IPS-18c (cell line): ENCODE data around the gene GYG1.

Source experiments
- H3K4me3 ChIP-seq: 2 replicates; pipeline ENCODE4 v1.7.0; 2013; ENCODE audit warnings: low read depth, mild to moderate bottlenecking, low read length, moderate library complexity; ENCODE audit not compliant: insufficient read depth
- H3K9me3 ChIP-seq: one replicate; pipeline ENCODE4 v1.6.1; 2013; ENCODE audit warnings: mild to moderate bottlenecking, low read length, moderate library complexity; ENCODE audit not compliant: control insufficient read depth, insufficient read depth

Gene GYG1

DNA sequence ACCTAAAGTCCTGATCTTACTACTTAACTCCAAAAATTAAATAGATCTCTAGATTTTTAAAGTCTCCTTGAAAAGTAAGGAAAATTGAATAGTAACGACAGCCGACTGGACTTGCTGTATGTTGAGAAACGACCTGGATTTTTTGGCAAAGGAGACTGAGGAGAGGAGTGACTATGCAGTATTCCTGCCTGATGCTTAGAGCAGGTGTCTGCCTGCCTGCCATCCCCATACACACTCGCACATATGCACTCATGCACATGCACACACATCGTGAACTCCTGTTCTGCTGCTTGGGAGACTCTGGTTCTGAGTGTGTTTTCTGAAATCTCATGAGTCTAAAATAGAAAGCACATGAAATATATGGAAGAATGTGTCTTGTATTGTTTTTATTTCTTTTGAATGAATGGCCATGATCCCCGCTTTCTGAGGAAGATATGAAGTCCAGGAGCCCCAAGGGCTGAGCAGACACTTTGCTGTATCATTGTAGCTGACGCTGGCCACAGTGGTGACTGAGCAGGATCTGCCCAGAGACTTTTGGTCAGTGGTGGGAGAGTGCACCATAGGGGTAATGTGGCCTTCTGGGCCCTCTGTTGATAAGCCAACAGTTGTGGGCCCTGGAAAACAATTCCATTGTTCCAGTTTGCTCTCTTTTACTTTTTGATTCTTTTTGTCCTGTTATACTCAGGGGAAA, 16.4 kb downstream of the GYG1 start:
- Histone ChIP-seq H3K9me3 (no peaks in the 10 kb centered on the region), H3K4me3 (no peak overlapping the region)

DNA sequence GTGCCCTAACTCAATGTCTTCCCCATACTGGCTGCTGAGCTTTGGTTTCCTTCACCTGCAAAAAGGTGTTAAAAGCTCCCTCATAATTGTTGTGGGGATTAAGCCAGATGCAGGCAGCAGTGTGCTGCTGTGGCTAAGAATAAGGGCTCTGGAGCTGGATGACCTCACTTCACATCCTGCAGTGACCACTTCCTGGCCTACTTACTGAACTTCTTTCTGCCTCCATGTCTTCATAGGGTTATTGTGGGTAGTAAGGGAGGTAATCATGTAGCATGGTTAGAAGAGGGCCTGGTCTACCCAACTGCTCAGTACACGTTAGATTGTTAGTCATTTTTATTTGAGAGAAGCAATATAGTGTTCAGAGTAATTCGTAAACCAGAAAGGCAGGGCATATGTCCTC, 18.4 kb downstream of the GYG1 start:
- no peak overlapping the region for H3K4me3 ChIP-seq

DNA sequence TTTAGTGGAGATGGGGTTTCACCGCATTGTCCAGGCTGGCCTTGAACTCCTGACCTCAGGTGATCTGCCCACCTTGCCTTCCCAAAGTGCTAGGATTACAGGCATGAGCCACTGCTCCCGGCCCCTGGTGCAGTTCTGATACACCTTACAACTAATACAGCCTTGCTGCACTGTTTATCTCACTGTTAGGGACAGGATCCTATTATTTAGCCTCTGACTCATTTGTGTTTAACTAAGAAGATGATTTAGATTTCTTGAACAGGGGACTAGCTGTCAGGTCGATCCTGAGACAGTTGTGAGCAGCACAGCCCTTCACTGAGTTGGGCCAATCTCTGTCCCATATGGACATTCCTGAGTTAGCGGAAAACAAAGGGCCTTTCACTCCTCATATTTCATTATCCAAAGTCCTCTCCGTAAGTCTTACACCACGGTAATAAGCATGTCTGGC, 19.2 kb downstream of the GYG1 start:
- Histone ChIP-seq H3K4me3 (no peak overlapping the region), H3K9me3 (no peaks in the 10 kb centered on the region)

More for the DNA sequence above, 18.4 kb downstream of the GYG1 start:
- no peaks in the 10 kb centered on the region for H3K9me3 ChIP-seq

DNA sequence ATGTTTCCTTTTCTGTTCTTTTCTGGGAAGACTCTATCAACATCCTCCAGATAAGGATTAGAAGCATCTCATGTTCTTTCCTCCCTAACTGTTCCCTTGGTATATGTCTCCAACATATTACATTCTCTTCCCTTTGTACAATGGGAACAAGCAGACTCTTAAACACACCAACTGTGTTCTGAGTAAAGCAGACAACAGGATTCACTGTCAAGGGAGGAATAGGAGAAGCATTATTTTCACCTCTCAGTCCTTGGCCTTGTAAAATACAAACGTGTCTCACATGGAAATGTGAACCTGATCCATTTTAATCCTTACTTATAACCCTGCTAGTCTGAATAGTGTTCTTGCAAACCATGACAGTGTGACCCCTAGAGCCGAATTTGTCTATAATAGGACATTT, 19.6 kb downstream of the GYG1 start:
- Histone ChIP-seq H3K9me3 (no peaks in the 10 kb centered on the region), H3K4me3 (no peak overlapping the region)

DNA sequence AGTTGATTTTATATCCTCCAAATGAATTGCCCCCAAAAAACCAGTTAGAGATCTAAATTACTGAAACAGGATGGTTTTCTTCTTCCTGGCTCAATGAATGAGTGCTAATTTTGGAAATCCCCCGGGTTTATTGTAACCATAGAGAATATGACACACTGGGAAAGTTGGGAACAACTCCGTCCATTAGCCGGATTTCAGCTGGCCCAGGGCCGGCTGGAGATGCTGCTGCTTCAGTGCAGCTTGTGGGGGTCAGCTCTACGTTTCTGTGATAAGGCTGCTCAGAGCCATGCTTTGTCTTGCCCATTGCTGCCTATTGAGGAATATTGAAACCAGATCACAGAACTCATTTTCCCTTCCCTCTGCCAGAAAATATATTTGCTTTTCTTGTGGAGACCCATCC, 20.3 kb downstream of the GYG1 start:
- Histone ChIP-seq H3K4me3 (no peak overlapping the region), H3K9me3 (no peaks in the 10 kb centered on the region)

DNA sequence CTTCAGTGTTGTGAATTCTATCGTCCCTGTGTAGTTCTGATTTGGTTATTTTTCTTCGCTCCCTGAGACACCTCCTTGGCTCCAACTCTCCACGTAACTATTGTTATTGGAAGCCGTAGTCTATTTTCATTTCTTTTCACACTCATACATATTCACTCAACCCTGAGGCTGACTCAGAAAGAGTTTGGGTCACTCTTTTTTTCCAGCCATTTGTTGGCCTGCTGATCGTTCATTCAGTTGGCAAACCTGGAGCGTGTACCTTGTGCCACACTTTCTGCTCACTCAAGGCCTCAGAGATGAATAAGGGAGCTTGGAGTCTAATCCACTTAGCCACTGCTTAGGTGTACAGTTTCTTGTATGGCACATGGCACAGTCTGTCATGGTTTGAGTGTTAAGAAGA, 22.4 kb downstream of the GYG1 start:
- no peak overlapping the region for H3K4me3 ChIP-seq
- no peaks in the 10 kb centered on the region for H3K9me3 ChIP-seq

DNA sequence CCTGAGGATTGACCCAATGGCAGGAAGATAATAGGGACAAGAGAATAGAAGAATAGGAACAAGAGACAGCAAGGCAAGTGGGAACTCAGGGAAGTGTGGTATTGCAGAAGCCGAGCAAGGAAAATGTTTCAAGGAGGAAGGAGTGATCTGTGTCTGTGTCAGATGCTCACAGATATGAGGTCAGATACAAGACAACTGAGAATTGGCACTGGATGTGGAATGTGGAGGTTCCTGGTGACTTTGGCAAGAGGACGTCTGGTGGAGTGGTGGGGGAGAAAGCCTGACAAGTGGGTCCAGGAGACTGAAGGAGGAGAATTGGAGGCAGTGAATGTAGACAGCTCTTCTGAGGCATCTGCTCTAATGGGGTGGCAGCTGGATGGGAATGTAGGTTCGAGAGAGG, 24.1 kb downstream of the GYG1 start:
- Histone ChIP-seq H3K9me3 (no peaks in the 10 kb centered on the region), H3K4me3 (no peak overlapping the region)

DNA sequence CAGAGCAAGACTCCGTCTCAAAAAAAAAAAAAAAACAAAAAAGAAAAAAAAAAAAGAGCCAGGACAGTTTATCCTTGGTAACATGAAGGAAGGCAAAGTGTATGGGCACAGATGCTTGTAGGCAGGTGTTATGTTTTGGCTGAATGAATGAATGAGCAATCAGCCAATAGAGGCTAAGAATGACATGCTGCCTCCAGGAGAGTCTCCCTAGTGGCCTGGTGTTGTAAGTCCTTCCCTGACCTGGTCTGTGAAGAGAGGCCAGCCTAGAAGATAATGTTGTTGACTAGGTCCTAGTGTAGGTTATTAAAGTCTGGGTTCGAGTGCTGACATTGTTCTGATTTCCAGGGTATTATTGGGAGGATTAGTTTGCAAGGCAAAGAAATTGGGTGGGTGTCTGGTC, 24.9 kb downstream of the GYG1 start:
- Histone ChIP-seq H3K4me3 (no peak overlapping the region), H3K9me3 (no peaks in the 10 kb centered on the region)

DNA sequence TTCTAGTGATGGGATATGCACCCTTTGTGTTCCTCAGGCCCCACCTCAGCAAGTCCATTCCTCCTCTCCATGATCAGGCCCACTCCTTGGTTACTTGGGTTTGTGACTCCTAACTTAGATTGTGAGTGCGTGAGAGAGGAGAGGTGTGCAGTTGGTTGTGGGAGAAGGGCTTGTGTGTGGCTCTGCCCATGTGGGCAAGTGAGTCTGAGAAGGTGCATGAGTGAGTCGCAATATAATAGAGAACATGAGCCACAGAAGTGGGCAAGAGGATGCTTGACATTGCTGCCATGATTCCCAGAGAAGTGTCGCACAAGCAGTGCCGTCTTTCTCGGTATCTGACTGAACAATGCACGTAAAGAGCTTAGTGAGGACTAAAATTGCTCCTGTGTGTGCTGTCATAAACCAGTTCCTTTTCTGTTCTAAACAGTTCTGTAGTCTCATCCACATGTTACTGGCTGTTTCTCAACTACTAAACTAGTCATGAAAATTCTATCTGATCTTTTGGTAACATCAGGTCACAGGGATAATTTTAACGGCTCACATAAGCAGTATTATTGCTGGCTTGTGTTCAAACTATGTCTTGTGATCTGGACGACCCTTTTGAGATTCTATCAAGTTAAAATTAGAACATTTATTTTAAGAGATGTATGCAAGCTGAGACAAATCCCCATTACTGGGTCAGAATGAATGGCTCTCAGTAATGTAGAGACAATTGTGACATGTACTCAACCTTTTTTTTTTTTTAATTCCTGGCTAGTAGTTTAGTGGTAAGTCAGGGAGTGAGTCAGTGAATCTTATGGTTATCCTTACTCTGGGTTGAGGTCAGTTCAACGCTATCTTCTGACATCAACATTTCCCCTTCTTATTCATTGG, 25.6 kb downstream of the GYG1 start:
- Histone ChIP-seq H3K9me3 (no peaks in the 10 kb centered on the region), H3K4me3 (no peak overlapping the region)

DNA sequence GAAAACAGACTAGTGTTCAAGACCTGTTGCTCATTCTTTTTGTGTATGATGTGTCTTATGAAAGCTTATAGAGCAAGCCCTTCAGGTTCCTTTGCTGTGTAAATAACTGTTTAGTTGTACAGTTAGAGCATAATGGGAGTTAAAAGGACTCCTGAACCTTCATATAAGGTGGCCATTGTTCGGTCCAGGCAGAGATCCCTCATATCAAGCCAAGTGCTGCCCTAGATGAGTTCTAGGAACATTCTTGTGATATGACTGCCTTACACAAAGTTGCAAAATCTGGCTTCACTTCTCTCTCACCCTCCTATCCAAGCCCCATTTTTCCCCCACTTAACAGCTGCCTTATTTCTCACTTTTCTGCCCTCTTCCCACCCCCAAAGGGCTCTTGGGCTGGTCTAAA, 26.9 kb downstream of the GYG1 start:
- no peaks in the 10 kb centered on the region for H3K9me3 ChIP-seq

DNA sequence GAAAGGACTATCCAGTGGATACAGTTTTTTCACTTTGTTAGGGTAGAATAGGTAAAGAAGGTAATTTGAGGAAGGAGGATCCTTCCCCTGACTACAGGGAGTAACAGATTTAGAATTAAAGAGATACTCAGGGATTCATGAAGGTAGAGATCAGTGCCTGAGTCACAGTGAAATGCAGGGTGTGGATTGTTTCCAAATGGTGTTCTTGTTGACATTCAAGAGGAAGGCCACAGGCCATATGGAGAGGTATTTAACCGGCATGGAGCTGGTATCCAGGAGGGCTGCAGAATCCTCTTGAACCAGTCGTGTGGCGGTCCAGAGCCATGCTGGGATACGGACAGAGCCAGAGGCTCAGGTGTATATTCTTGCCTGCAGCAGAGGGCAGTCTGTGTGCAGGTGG, 28.2 kb downstream of the GYG1 start:
- H3K9me3 ChIP-seq = no peaks in the 10 kb centered on the region
- H3K4me3 ChIP-seq = no peak overlapping the region

More for the DNA sequence above, 26.9 kb downstream of the GYG1 start:
- H3K4me3 ChIP-seq = no peak overlapping the region

DNA sequence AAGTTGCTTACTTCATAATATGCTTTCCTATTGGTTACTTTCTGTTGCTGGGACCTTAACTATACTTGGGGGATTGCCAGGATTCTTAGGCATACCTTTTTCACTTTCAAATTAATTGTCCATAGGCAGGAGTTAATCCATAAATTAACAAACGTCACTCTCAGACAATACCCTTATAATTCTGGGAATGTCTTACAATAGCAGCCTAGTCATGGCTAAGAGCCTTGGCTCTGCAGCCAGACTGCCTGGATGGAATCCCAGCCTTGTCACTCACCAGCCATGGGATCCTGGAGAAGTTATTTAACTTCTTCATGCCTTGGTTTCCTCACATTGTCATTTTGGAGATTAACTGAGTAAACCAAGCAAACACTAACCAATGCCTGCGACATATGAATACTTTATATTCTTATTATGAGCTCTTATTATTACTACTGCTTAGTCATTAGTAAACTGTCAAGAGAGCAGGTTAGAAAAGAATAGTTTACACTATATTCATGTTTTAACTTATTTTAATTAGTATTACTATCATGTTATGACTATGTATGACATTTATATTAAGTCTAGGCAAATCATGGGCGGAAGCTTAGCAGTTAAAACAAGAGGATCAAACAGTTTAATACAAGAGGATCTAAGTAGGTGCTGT, 29.0 kb downstream of the GYG1 start:
- H3K4me3 ChIP-seq = no peak overlapping the region

DNA sequence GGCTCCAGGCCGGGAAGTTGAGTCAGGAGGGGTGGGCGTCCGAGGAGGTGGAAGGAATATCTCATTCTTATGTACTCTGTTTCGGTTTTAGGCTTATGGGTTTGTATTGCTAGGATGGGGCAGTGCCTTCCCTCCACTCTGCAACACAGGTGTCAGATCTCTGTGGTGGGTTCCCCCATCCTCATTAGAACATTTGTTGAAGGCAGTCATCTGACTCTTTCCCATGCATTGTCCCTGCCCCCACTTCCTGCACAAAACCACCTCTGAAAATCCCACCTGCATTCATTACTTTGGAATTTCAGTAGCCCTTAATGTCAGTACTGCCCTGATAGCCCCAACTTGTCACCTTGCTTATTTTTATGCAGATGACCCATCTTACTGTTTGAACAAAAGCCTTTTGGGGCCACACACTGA, 29.5 kb downstream of the GYG1 start:
- no peak overlapping the region for H3K4me3 ChIP-seq
- no peaks in the 10 kb centered on the region for H3K9me3 ChIP-seq

More for the DNA sequence above, 29.0 kb downstream of the GYG1 start:
- no peaks in the 10 kb centered on the region for H3K9me3 ChIP-seq

DNA sequence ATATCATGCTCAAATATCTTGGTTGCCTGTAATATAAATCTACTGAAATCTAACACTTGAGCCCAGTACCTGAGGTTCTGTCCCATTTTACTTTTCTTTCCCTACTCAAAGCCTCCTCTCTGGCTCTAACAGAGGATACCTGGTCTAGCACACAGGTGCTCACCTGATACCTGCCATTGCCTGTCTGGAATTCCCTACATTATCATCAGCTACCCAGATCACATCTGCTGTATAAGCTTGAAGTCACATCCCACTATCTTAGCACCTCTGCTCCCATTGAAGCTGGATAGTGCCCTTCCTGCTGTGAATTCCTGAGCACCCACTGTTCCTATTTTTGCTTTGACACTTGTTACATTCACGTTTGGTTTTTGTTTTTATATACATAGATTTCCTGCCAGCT, 30.5 kb downstream of the GYG1 start:
- H3K4me3 ChIP-seq = no peak overlapping the region
- H3K9me3 ChIP-seq = no peaks in the 10 kb centered on the region

DNA sequence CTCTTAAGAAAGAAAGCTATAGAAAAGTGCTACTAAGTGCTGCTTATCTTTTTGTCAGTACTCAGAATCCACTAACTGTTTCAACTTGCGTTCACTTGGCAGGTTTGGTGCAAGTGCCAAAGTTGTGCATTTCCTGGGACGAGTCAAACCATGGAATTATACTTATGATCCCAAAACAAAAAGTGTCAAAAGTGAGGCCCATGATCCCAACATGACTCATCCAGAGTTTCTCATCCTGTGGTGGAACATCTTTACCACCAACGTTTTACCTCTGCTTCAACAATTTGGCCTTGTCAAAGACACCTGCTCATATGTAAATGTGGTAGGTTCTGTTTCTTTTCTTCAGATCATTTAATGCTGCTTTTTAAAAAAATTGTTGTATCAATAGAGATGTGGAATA, 32.6 kb downstream of the GYG1 start:
- no peak overlapping the region for H3K4me3 ChIP-seq
- no peaks in the 10 kb centered on the region for H3K9me3 ChIP-seq

DNA sequence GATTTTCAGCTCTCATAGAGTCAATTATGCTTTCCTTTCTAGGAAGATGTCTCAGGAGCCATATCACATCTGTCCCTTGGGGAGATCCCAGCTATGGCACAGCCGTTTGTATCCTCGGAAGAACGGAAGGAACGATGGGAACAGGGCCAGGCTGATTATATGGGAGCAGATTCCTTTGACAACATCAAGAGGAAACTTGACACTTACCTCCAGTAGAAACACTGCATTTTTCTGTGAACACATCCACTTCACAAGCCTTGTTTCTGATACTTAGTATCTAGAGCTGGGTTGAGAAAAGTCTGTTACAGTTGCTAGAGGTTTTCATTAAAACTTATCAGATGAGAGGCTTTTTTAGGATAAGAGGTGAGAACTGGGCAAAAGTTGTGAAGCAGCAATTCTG, 35.4 kb downstream of the GYG1 start:
- Histone ChIP-seq H3K9me3 (no peaks in the 10 kb centered on the region), H3K4me3 (no peak overlapping the region)

DNA sequence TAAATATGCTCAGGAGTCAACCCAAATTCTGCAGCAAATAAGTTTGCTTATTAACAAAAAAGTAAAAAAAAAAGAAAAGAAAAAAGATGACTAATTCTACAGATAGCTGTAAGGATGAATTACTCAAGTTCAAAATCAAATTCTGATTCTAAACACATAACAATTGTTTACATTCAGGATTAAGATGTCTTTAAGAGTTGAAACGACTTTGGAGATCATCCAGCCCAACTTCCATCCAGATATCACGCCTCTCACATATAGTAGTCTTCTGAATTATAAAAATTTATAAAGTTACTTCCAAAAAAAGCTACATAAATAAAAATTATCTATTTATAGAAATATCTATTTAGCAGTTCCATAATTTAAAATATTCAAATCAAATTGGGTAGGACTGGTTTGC, 39.8 kb downstream of the GYG1 start:
- Histone ChIP-seq H3K4me3 (no peak overlapping the region), H3K9me3 (no peaks in the 10 kb centered on the region)

DNA sequence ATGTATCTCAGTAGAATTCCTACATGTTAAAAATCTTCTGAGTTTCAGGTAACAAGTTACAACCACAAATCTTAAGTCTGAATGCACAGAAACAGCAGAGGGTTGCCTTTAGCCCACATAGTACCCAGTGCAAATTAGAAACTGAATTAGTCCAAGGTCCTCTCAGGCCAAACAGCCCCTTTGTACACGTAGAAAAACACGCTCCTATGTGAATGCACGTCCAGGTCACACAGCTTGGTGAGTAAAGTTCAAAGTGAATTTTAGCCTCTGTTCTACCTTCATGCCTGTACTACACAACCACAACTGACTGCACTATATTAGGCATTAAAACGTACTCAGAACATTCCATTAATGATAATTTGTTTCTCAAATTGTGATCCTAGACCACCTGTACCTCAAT, 46.3 kb downstream of the GYG1 start:
- H3K9me3 ChIP-seq = no peaks in the 10 kb centered on the region
- no peak overlapping the region for H3K4me3 ChIP-seq
